ENCODE data around the gene TSPAN14. TPM values are rescaled to one million over a fixed set of nuclear protein-coding genes. Genes with fewer than 3 reads are reported as not detected.

The TSPAN14 gene
- total RNA-seq, 1 experiment from 2014 or later, result 46.8 TPM

DNA sequence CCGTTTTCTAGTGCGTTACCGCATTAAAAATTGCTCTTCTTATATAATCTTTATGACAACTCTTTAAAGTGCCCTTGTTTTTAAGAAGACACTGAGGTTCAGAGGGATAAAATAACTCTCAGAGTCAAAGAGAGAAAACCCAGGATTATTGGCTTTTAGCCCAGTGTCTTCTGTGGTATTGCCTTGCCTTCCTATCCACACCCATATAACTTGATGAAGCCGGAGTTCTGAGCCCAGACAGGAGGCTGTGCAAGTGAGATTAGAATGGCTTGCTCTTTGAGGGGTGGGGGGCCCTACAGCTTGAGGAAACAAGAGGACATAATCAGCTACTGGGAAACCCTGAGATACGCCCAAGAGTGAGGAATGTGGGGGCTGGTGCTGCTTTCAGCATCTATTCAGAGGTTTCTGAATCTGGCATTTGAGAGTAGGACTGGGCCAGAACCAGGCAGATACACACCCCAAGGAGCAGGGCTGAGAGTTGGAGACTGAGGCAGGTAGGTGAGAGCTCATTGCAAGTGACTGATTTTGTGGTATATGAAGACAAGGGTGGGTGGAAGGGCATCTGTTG, 43.4 kb upstream of the TSPAN14 start:
- H3K27ac Mint-ChIP-seq, result no peak overlapping the region
- H2BK12ac ChIP-seq (ENCODE audit: insufficient read length, low read depth, low read length), result no peak overlapping the region
- no peak overlapping the region for H2BK15ac ChIP-seq (ENCODE audit: low read depth, low read length)
- H3T11ph ChIP-seq (ENCODE audit: low read length), result no peak overlapping the region
- TF ChIP-seq, protein P1, sequence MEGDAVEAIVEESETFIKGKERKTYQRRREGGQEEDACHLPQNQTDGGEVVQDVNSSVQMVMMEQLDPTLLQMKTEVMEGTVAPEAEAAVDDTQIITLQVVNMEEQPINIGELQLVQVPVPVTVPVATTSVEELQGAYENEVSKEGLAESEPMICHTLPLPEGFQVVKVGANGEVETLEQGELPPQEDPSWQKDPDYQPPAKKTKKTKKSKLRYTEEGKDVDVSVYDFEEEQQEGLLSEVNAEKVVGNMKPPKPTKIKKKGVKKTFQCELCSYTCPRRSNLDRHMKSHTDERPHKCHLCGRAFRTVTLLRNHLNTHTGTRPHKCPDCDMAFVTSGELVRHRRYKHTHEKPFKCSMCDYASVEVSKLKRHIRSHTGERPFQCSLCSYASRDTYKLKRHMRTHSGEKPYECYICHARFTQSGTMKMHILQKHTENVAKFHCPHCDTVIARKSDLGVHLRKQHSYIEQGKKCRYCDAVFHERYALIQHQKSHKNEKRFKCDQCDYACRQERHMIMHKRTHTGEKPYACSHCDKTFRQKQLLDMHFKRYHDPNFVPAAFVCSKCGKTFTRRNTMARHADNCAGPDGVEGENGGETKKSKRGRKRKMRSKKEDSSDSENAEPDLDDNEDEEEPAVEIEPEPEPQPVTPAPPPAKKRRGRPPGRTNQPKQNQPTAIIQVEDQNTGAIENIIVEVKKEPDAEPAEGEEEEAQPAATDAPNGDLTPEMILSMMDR (conservative IDR thresholded peaks at IDR 0.05), result no peak
- peaks cover 34% of the 10 kb centered on the region for H3K27me3 Mint-ChIP-seq (ENCODE audit: low read depth)
- no peak overlapping the region for H4K91ac ChIP-seq (ENCODE audit: insufficient read length, low read depth, low read length)
- H4K5ac ChIP-seq (ENCODE audit: insufficient read length, low read depth, low read length), result no peak overlapping the region
- no peak overlapping the region for H2AK5ac ChIP-seq (ENCODE audit: insufficient read length, low read length)
- H3K27me3 ChIP-seq (ENCODE audit: insufficient read depth, low read length), result peaks cover 4% of the 10 kb centered on the region; the same call in 1 of the 2 replicates
- no CpG with 5 or more reads among the region's 5 CpGs for WGBS (ENCODE audit: extremely low coverage, insufficient read length, low lambda C conversion rate)
- no peaks in the 10 kb centered on the region for H3K79me1 ChIP-seq (ENCODE audit: insufficient read depth, low read depth, low read length, poor library complexity, severe bottlenecking)
- H3K79me2 ChIP-seq (ENCODE audit: insufficient read depth, low read length), result no peaks in the 10 kb centered on the region
- H3K27ac ChIP-seq (ENCODE audit: insufficient read length, low read depth, low read length), result no peak overlapping the region
- H4K20me1 ChIP-seq (ENCODE audit: control insufficient read depth, insufficient read depth, insufficient read length), result no peaks in the 10 kb centered on the region
- H2AFZ ChIP-seq (ENCODE audit: low read length), result no peak overlapping the region
- no peak overlapping the region for H2BK20ac ChIP-seq (ENCODE audit: low read depth, low read length, poor library complexity, severe bottlenecking)
- no peak overlapping the region for H3K23ac ChIP-seq (ENCODE audit: insufficient read length, low read depth, low read length)
- no peaks in the 10 kb centered on the region for H3K9me3 ChIP-seq (ENCODE audit: control insufficient read depth, low read depth, low read length)
- no peak overlapping the region for H3K14ac ChIP-seq (ENCODE audit: insufficient read depth, low read length)
- no peak overlapping the region for H3K56ac ChIP-seq (ENCODE audit: insufficient read length, low read depth, low read length)
- no peak overlapping the region for H2BK5ac ChIP-seq (ENCODE audit: insufficient read length, low read length)
- H3K4me1 ChIP-seq (ENCODE audit: insufficient read depth, low read length), result no peaks in the 10 kb centered on the region
- no peak overlapping the region for H3K4me3 Mint-ChIP-seq
- peaks cover 45 to 59% of the 10 kb centered on the region in 2 experiments for H3K4me1 Mint-ChIP-seq
- H2BK120ac ChIP-seq (ENCODE audit: low read depth, low read length, poor library complexity, severe bottlenecking), result no peak overlapping the region
- DNase-seq, result no peak
- no peaks in the 10 kb centered on the region for H3K9me3 Mint-ChIP-seq
- H3K4ac ChIP-seq (ENCODE audit: low read depth, low read length), result no peak overlapping the region
- H3K9ac ChIP-seq (ENCODE audit: extremely low read depth, insufficient read length, low read length), result no peak overlapping the region
- peaks cover 8% of the 10 kb centered on the region for H3K23me2 ChIP-seq (ENCODE audit: insufficient read length, low read depth, low read length, poor library complexity, severe bottlenecking)
- H3K36me3 Mint-ChIP-seq (ENCODE audit: insufficient read depth in 1 of 3, low read depth in 3 of 3), result peaks cover 2 to 15% (median 3%) of the 10 kb centered on the region in 3 experiments; a peak in 5 of 7 replicates
- no peak overlapping the region for H3K18ac ChIP-seq (ENCODE audit: insufficient read length, low read depth, low read length)
- no peak overlapping the region for H3K4me2 ChIP-seq (ENCODE audit: insufficient read depth, insufficient read length, low read length)
- no peak overlapping the region for H4K8ac ChIP-seq (replicated peaks; ENCODE audit: insufficient read length, low read depth, low read length)
